ENCODE measurements around the gene COX10.

- no peak for TF ChIP-seq CTCF (optimal IDR thresholded peaks at IDR 0.05 in 1 of 3, IDR thresholded peaks at IDR 0.05 in 1 of 3, conservative IDR thresholded peaks at IDR 0.05 in 1 of 3; ENCODE audit: extremely low read depth in 1 of 3, insufficient read depth in 2 of 3, low read length in 3 of 3)
- no peak for TF ChIP-seq EZH2 (IDR thresholded peaks at IDR 0.05; ENCODE audit: low read length)
Measured at GRCh38 chr17:14103836-14104235, 34.5 kb downstream of the COX10 start.

Measured in keratinocyte (primary cell).